Measurements from ENCODE around the gene SPEM3.

DNA sequence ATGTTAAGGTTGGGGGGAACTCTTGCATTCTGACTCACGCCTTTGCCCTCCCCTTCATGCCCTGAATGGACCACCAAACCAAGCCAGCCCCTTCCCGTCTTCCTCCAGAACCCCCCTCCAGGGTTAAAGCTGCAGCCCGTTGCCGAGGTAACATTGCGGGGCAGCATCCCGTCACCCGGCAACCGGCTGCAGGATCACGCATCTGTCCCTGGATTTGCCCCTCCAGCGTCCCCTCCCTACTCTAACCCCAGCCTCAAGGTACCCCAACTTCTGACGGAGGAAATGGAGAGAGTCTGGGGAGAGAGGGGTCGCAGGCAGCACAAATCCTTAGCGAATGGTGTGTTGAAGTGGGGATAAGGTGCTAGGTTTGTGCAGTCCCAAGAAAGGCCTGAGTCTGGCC is 21.6 kb upstream of the SPEM3 start:
- TF ChIP-seq, protein P1, sequence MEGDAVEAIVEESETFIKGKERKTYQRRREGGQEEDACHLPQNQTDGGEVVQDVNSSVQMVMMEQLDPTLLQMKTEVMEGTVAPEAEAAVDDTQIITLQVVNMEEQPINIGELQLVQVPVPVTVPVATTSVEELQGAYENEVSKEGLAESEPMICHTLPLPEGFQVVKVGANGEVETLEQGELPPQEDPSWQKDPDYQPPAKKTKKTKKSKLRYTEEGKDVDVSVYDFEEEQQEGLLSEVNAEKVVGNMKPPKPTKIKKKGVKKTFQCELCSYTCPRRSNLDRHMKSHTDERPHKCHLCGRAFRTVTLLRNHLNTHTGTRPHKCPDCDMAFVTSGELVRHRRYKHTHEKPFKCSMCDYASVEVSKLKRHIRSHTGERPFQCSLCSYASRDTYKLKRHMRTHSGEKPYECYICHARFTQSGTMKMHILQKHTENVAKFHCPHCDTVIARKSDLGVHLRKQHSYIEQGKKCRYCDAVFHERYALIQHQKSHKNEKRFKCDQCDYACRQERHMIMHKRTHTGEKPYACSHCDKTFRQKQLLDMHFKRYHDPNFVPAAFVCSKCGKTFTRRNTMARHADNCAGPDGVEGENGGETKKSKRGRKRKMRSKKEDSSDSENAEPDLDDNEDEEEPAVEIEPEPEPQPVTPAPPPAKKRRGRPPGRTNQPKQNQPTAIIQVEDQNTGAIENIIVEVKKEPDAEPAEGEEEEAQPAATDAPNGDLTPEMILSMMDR (IDR thresholded peaks at IDR 0.05), result no peak
- TF ChIP-seq POLR2A (IDR thresholded peaks at IDR 0.05), result no peak
